Erythroblast (primary cell): ENCODE measurements around the gene SIPA1L3.

ENCODE experiments used
- GATA1 ChIP-seq: IDR thresholded peaks from 2 replicates; pipeline ENCODE4 v1.6.1; 2011; ENCODE audit warnings: low read depth, mild to moderate bottlenecking, control low read depth, low read length, moderate library complexity
- POLR2A ChIP-seq: IDR thresholded peaks from 2 replicates; pipeline ENCODE4 v1.6.1; 2011; ENCODE audit warnings: mild to moderate bottlenecking, low read length

GRCh38 chr19:37950471-37951175, 43.6 kb downstream of the SIPA1L3 start:
- TF ChIP-seq POLR2A (no peak), GATA1 (no peak)
